Stimulated activated CD4-positive, alpha-beta T cell treated with anti-CD3 and anti-CD28 coated beads, TNF-alpha, amount 100 ng/mL, for 4 hours (primary cell): ENCODE measurements around the gene EPHA1.

Experiments
- DNase-seq, 3 experiments: peaks; one replicate each; pipeline ENCODE4 v3.0.0-alpha.2; 2020; ENCODE audit warnings: low read depth in 3 of 3

The EPHA1 gene

DNA sequence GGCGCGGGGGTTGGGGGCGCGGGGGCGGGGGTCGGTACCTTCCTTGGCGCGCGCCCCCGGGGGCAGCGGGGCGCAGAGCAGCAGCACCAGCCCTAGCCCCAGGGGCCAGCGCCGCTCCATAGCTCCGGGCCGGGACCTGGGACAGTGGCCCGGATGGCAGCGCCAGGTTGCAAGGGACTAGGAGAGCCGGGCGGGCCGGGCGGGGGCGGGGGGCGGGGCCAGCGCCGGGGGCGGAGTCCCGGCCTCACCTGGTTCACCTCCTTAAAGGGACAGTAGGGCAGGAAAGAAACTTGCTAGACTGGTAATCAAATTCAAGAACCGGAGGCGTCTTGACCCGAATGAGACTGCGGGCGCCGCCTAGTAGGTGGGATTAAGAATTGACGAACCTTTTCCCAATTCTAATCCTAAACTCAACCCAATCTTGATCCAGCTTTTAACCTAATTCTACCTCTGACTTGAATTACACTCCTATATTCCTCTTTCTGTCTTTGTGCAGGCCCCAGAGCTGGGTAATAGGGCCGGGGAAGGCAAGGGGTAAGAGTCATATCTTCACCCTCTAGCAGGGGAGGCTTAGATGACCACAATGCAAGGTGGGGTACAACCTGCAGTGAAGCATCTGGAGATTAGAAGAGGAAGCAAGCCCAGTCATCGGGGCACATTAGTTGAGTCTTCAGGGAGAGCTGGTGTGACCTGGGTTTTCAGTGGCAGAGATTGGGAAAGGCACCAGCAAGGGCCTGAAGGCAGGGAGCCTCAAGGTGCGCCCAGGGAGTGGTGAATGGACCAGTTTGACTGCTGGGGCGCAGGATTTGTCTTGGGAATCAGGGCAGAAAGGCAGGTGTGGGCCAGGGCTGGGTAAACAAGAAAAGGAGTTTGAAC lies at the start of gene EPHA1:
Gene EPHA1, minus strand, starts transcription at position 171 of the 876 bp plus-strand sequence. Its CDS starts 51 bp downstream, at position 120.
- DNase-seq = peak in 2 of 3 experiments; percentile 33 to 42

DNA sequence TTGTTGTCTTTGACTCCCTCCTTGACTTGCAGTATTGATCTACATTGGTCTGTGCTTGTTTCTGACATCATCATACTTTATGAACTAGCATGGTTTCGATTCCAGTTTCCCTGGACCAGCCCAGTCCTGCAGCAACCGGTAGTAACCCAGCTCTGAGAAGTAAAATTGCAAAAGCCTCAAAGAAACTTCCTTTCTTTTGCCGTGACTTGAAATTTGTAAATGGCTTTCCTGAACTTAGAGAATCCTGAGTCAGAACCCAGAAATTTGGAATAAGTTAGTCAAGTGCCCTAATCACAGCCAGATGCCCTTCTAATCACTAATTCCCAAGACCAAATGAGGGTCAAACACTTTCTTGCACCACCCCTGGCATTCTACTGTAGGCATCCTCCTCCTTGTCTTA lies 49.6 kb upstream of the EPHA1 start:
- no peak for DNase-seq

GRCh38 chr7:143456992-143457793 lies 48.5 kb upstream of the EPHA1 start:
- DNase-seq = no peak

- DNase-seq = no peak
Observed at GRCh38 chr7:143455942-143456341, 47.3 kb upstream of the EPHA1 start.

- no peak for DNase-seq
Observed at GRCh38 chr7:143455491-143455890, 46.8 kb upstream of the EPHA1 start.

GRCh38 chr7:143454091-143454680 lies 45.5 kb upstream of the EPHA1 start:
- DNase-seq = no peak

GRCh38 chr7:143452495-143452894 lies 43.8 kb upstream of the EPHA1 start:
- no peak for DNase-seq

- no peak for DNase-seq
Observed at GRCh38 chr7:143451746-143452145, 43.1 kb upstream of the EPHA1 start.

GRCh38 chr7:143451122-143451521 lies 42.5 kb upstream of the EPHA1 start:
- no peak for DNase-seq

- no peak for DNase-seq
Observed at GRCh38 chr7:143449793-143450192, 41.1 kb upstream of the EPHA1 start.

DNA sequence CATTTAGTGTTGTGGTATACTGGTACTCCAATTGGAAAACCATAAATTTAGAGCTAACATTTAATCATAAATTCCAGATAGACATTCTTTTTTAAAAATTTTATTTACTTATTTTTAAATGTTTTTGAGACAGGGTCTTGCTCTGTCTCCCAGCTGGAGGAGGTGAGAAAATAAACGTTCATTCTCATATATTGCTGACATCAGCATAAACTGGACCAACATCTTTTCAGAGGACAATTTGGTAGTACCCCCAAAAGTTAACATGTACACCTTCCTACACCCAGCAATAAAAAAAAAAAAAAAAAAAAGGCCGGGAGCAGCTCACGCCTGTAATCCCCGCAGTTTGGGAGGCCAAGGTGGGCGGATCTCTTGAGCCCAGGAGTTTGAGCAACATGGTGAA lies 39.8 kb upstream of the EPHA1 start:
- DNase-seq = no peak

DNA sequence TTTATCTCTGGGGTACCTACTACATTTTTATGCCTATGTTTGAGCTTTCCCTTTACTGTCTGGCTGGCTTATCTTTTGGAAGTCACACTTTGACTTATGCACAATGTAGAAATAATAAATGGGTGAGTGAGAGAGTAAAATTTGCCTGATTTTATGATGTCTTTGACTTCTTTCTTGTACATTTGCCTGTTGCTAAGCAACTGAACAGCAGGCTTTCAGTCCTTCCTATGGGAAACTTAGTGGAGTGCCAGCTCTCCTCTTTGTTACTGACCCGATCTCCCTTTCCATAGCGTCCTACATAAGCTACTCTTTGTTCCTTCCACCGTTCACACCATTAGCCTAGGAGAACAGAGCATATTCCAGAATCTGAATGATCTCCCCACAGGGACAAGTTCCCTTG lies 38.8 kb upstream of the EPHA1 start:
- no peak for DNase-seq

- no peak for DNase-seq
Observed at GRCh38 chr7:143444785-143445184, 36.1 kb upstream of the EPHA1 start.

- no peak for DNase-seq
Observed at GRCh38 chr7:143444063-143444782, 35.6 kb upstream of the EPHA1 start.

DNA sequence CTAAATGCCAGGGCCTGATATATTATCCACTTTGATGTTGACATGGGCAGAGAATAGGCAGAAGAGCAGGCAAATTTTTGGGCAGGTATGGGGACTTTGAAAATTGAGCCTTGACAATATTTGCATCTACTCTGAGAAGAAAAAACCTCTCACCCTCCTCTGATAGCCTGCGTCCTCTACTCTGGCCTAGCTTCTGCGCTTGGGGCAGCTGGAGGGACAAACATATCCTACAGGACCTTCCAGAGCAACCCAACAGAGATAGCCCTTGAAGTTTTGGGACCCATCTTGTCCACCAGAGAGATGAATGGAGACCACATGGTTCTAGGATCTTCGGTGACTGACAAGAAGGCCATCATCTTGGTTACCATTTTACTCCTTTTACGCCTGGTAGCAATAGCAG lies 34.5 kb upstream of the EPHA1 start, which contains the start of gene TAS2R60:
Gene TAS2R60, plus strand, starts transcription at position 301 of the 400 bp plus-strand sequence. Its CDS starts 0 bp downstream, at position 301.
- DNase-seq = no peak

- no peak for DNase-seq
Observed at GRCh38 chr7:143439866-143440265, 31.2 kb upstream of the EPHA1 start.

- no peak for DNase-seq
Observed at GRCh38 chr7:143437578-143437977, 28.9 kb upstream of the EPHA1 start.

DNA sequence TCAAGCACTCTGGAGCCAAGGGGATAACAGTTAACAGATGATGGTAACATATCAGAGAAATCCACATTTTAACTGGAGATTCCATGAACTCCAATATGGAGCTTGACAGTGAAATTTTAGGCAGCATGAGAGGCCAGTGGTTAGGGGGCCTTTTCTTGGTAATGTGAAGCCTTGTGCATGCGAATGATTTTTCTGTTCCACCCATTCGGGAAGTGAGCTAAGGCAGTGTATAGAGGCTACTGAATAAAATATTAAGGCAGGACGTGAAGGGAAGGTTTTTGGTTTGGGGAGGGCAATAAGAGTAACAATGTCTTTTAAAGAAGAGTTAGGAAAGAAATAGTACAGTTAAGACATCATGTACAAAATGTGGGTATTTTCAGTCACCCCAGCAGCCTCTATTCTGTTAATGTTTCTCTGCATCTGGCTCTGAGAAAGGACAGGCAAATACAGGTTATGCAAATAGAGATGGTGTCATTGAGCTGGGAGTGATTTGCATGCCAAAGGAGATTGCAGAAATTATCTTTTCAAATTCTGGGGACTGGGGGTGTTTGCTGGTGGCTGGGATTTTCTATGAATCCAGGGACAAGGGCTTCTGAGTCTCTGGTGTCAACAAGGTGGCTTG lies 27.8 kb upstream of the EPHA1 start:
- DNase-seq = no peak

- DNase-seq = no peak
Observed at GRCh38 chr7:143435266-143435665, 26.6 kb upstream of the EPHA1 start.

- no peak for DNase-seq
Observed at GRCh38 chr7:143434660-143435059, 26.0 kb upstream of the EPHA1 start.

DNA sequence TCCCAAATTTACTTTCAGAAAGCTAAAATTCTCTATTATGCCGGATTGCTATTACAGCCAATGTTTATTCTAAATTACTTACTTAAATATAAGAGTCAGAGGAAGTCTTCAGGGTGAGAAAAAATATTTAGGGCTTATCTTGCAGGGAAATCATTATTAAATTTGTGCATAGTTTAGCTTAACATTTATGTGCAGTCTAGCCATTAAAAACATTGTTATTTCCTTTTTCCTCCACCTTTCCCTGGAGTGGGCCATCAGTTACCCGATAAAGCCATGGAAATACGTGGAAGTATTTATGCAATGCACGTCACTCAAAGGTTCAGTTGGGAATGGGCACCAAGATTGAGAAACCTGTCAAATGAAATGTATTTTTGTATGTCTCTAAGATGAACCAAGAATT lies 25.1 kb upstream of the EPHA1 start:
- no peak for DNase-seq
